GM12878 (cell line): ENCODE results near the gene ARHGEF6. TPM values are rescaled to one million over a fixed set of nuclear protein-coding genes. Genes with fewer than 3 reads are reported as not detected.
A peak's percentile ranks its signal among the peaks of the same experiment; 100 is the strongest.

ENCODE experiments used
- ATAC-seq: fragments of 200-7000 bp; cut with Tn5 transposase; 3 replicates; pipeline ENCODE4 v1.9.1; 2020; ENCODE audit warnings: mild to moderate bottlenecking, moderate library complexity
- BruUV-seq: library from RNA; stranded (reverse); fragments of 400-500 nt; replicated peaks from 2 replicates; lab custom pipeline; 2021; lab: Mats Ljungman, UMichigan
- CTCF ChIA-PET: fragments of 300-600 bp; sonication (Branson Sonifier 250); formaldehyde crosslinking; extraction: SDS; loops from one replicate; lab custom pipeline; 2021; ENCODE audit warnings: inconsistent platforms; lab: Yijun Ruan, JAX
- POLR2A ChIA-PET: fragments of 350-600 bp; formaldehyde crosslinking; extraction: SDS; loops from one replicate; lab custom pipeline; 2021; ENCODE audit warnings: inconsistent platforms; lab: Charles Lee
- RAD21 ChIA-PET: fragments of 300-600 bp; sonication (Branson Sonifier 250); formaldehyde crosslinking; loops from one replicate; lab custom pipeline; 2023; ENCODE audit warnings: antibody characterized with exemption; ENCODE audit not compliant: unreplicated experiment; lab: Charles Lee
- SMC1A ChIA-PET: fragments of 300-600 bp; sonication (Branson Sonifier 250); formaldehyde crosslinking; loops from one replicate; lab custom pipeline; 2023; ENCODE audit not compliant: unreplicated experiment, uncharacterized antibody; lab: Charles Lee
- DNase-seq: peaks from one replicate; pipeline ENCODE4 v3.0.0-alpha.2; 2011; ENCODE audit warnings: low read depth, low spot score
- FAIRE-seq: peaks from 3 replicates; lab custom pipeline; 2011; peaks lifted over from hg19 to GRCh38; lab: Jason Lieb, UNC
- H2AFZ ChIP-seq: 2 replicates; pipeline ENCODE4 v1.6.0; 2011; ENCODE audit warnings: low read depth, low read length, control low read depth; ENCODE audit not compliant: control insufficient read depth
- H3K27ac ChIP-seq: 2 replicates; pipeline ENCODE4 v1.5.1; 2011; ENCODE audit warnings: control low read depth; ENCODE audit not compliant: control insufficient read depth, insufficient read depth
- H3K27me3 ChIP-seq, 2 experiments: replicated peaks in 1 of 2; 2 replicates each; pipeline versions ENCODE4 v1.6.0 to v1.6.1; 2011; ENCODE audit warnings: low read length in 1 of 2; ENCODE audit not compliant: control insufficient read depth in 2 of 2, insufficient read depth in 2 of 2
- H3K36me3 ChIP-seq, 2 experiments: 2 replicates each; pipeline ENCODE4 v1.5.1; 2011; ENCODE audit warnings: low read length in 1 of 2; ENCODE audit not compliant: control insufficient read depth in 2 of 2, insufficient read depth in 2 of 2
- H3K4me1 ChIP-seq: 2 replicates; pipeline ENCODE4 v1.6.1; 2011; ENCODE audit warnings: mild to moderate bottlenecking, low read length, moderate library complexity, mixed read lengths; ENCODE audit not compliant: control insufficient read depth, insufficient read depth
- H3K4me2 ChIP-seq: 2 replicates; pipeline ENCODE4 v1.6.0; 2011; ENCODE audit warnings: control low read depth; ENCODE audit not compliant: control insufficient read depth, insufficient read depth
- H3K4me3 ChIP-seq: fragments of 200-600 bp; sonication (generic); 2 replicates; pipeline ENCODE4 v1.5.1; 2016
- H3K79me2 ChIP-seq: 2 replicates; pipeline ENCODE4 v1.6.0; 2011; ENCODE audit warnings: low read length; ENCODE audit not compliant: control insufficient read depth, insufficient read depth
- H3K9ac ChIP-seq: 2 replicates; pipeline ENCODE4 v1.8.0; 2011; ENCODE audit warnings: low read length, control low read depth, mixed read lengths; ENCODE audit not compliant: control insufficient read depth, insufficient read depth
- H3K9me3 ChIP-seq: replicated peaks from 3 replicates; pipeline ENCODE4 v1.5.1; 2011; ENCODE audit warnings: mild to moderate bottlenecking, low read length; ENCODE audit not compliant: control insufficient read depth, insufficient read depth
- H4K20me1 ChIP-seq: 2 replicates; pipeline ENCODE4 v1.6.0; 2011; ENCODE audit not compliant: control insufficient read depth, insufficient read depth
- CEBPB ChIP-seq, 2 experiments: fragments of 150-350 bp in 1 of 2; IDR thresholded peaks; 2 replicates each; pipeline ENCODE4 v1.6.1; 2012 to 2014; ENCODE audit warnings: low read depth in 2 of 2, low read length in 2 of 2, borderline replicate concordance in 1 of 2, inconsistent platforms in 1 of 2
- EGR1 ChIP-seq, 2 experiments: IDR thresholded peaks; 1 replicate in 1 of 2; 2 replicates in 1 of 2; pipeline ENCODE4 v1.6.1; 2011 to 2012; ENCODE audit warnings: low read depth in 2 of 2, low read length in 2 of 2, borderline replicate concordance in 1 of 2, mild to moderate bottlenecking in 1 of 2, moderate library complexity in 1 of 2
- FOXM1 ChIP-seq: IDR thresholded peaks from 2 replicates; pipeline ENCODE4 v1.6.1; 2012; ENCODE audit warnings: low read depth, mild to moderate bottlenecking, inconsistent platforms, low read length, moderate library complexity
- IKZF2 ChIP-seq, 2 experiments: fragments of 450-650 bp; IDR thresholded peaks; 2 replicates each; pipeline ENCODE4 v1.6.1; 2017; ENCODE audit warnings: mild to moderate bottlenecking in 2 of 2, moderate library complexity in 2 of 2
- MEF2B ChIP-seq: fragments of 450-650 bp; IDR thresholded peaks from 2 replicates; pipeline ENCODE4 v1.6.1; 2018; ENCODE audit warnings: mild to moderate bottlenecking, moderate library complexity; ENCODE audit not compliant: partially characterized antibody, poor library complexity, severe bottlenecking
- NFIC ChIP-seq: IDR thresholded peaks from 2 replicates; pipeline ENCODE4 v1.6.1; 2012; ENCODE audit warnings: low read depth, mild to moderate bottlenecking, inconsistent platforms, low read length, moderate library complexity
- POLR2A ChIP-seq: IDR thresholded peaks from 2 replicates; pipeline ENCODE4 v1.6.1; 2011; ENCODE audit warnings: low read depth, mild to moderate bottlenecking, low read length
- RB1 ChIP-seq: fragments of 450-650 bp; formaldehyde crosslinking; IDR thresholded peaks from 2 replicates; pipeline ENCODE4 v1.6.1; 2017; ENCODE audit warnings: mild to moderate bottlenecking, borderline replicate concordance
- RELA ChIP-seq: fragments of 450-650 bp; IDR thresholded peaks from 2 replicates; pipeline ENCODE4 v1.8.0; 2014; ENCODE audit warnings: borderline replicate concordance; ENCODE audit not compliant: partially characterized antibody
- RUNX3 ChIP-seq: IDR thresholded peaks from 2 replicates; pipeline ENCODE4 v1.6.1; 2012; ENCODE audit warnings: low read length, inconsistent platforms
- SMAD1 ChIP-seq: fragments of 450-650 bp; IDR thresholded peaks from 2 replicates; pipeline ENCODE4 v1.6.1; 2018; ENCODE audit warnings: mild to moderate bottlenecking, low read depth; ENCODE audit not compliant: partially characterized antibody
- SP1 ChIP-seq: IDR thresholded peaks from one replicate; pipeline ENCODE4 v1.6.1; 2011; ENCODE audit warnings: low read depth, low read length
- TCF7 ChIP-seq: IDR thresholded peaks from 2 replicates; pipeline ENCODE4 v1.6.1; 2014; ENCODE audit warnings: antibody characterized with exemption, borderline replicate concordance
- ZNF217 ChIP-seq: fragments of 450-650 bp; IDR thresholded peaks from 2 replicates; pipeline ENCODE4 v1.6.1; 2017; ENCODE audit warnings: antibody characterized with exemption, mild to moderate bottlenecking
- ZNF274 ChIP-seq: IDR thresholded peaks from one replicate; pipeline ENCODE4 v1.8.0; 2011; ENCODE audit not compliant: insufficient read length, insufficient read depth
- WGBS: methylation state at CpG from one replicate; pipeline ENCODE4 v1.1.6; 2016; ENCODE audit warnings: low lambda C conversion rate; ENCODE audit not compliant: insufficient replicate concordance, insufficient coverage; ENCODE audit errors: missing lambda C conversion rate; 5-methylcytosine and 5-hydroxymethylcytosine counted together
- in situ Hi-C: fragments of 300-500 bp; cut with MboI; formaldehyde crosslinking; loops from 9 replicates; pipeline ENCODE4 v1.14.3; 2018; ENCODE audit warnings: mixed read lengths
- intact Hi-C: fragments of 100-400 bp; cut with micrococcal nuclease; formaldehyde crosslinking; loops from one replicate; pipeline ENCODE4 v1.14.2; 2022; ENCODE audit not compliant: unreplicated experiment
- polyA plus RNA-seq, 11 experiments: library from polyadenylated mRNA; depleted of rRNA in 4 of 11; unstranded in 6 of 11; stranded (reverse) in 5 of 11; fragments of >200 nt; fragmentation: Nextera tagmentation in 4 of 11; fragmentation: Illumina TruSeq in 1 of 11; extraction: Ambion mirVana in 4 of 11; extraction: Trizol in 1 of 11; gene quantifications; 1 replicate in 1 of 11; 2 replicates in 10 of 11; pipeline versions ENCODE4 v1.2.1 to v1.2.3, GENCODE V29; 2011 to 2016; ENCODE audit warnings: inconsistent platforms in 2 of 11, missing spikeins in 2 of 11, low read depth in 1 of 11
- total RNA-seq, 4 experiments: library from RNA; depleted of rRNA in 3 of 4; stranded (reverse); fragments of >200 nt in 3 of 4; fragmentation: Illumina TruSeq in 1 of 4; extraction: Trizol in 1 of 4; gene quantifications; 2 replicates each; pipeline versions ENCODE4 v1.2.1 to v1.2.3, GENCODE V29; 2013 to 2021
- TF ChIP-seq, protein P1 (sequence below): fragments of 450-650 bp; IDR thresholded peaks from 2 replicates; pipeline ENCODE4 v1.6.1; 2016; ENCODE audit warnings: mild to moderate bottlenecking
- TF ChIP-seq, protein P2 (sequence below): IDR thresholded peaks from 2 replicates; pipeline ENCODE4 v1.6.1; 2011; ENCODE audit warnings: low read depth, mild to moderate bottlenecking, low read length, moderate library complexity, borderline replicate concordance; ENCODE audit errors: extremely low read depth
- TF ChIP-seq, protein P3 (sequence below): fragments of 450-650 bp; IDR thresholded peaks from 2 replicates; pipeline ENCODE4 v1.6.1; 2017; ENCODE audit warnings: mild to moderate bottlenecking, low read depth, inconsistent platforms; ENCODE audit not compliant: poor library complexity, severe bottlenecking
- TF ChIP-seq, protein P4 (sequence below): IDR thresholded peaks from 2 replicates; pipeline ENCODE4 v1.6.1; 2011; ENCODE audit warnings: low read depth, low read length, improper control_type of control experiment, borderline replicate concordance

The ARHGEF6 gene
- total and polyA plus RNA-seq, 10 of the 15 experiments (the other 5 are each of a cell fraction or from before 2014, with no cell fraction given) = 5.4 to 29.7 (median 18.0) TPM

DNA sequence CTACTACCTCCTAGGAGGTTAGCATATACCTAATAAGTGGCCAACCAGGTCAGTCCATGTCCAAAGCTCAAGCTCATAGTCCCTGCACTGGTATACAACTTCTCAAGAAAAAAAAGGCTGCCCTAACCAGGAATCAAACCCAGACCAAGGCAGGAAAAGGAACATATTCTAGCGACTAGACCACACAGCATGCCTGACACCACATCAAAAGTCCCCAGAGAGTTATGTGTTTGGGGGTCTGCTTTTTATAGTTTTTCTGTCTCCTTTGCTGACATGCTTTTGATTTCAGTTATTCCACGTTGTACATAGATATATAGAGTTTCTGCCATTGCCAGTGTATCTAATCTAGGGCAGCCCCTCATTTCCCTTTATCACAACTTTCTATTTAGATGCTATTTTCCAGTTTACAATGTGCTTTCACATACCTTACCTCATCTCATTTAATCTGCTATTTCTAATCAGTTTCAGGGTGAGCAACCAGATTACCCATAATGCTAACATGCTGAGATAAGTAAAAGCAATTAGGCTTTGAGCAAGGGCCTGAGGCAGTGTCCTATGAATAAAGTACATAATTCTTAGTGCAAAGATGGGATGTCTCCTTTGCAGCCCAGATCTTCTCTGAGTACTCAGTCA, 17.8 kb downstream of the ARHGEF6 start:
- no peak for FAIRE-seq
- TF ChIP-seq, protein P1, sequence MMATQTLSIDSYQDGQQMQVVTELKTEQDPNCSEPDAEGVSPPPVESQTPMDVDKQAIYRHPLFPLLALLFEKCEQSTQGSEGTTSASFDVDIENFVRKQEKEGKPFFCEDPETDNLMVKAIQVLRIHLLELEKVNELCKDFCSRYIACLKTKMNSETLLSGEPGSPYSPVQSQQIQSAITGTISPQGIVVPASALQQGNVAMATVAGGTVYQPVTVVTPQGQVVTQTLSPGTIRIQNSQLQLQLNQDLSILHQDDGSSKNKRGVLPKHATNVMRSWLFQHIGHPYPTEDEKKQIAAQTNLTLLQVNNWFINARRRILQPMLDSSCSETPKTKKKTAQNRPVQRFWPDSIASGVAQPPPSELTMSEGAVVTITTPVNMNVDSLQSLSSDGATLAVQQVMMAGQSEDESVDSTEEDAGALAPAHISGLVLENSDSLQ = no peak
- TF ChIP-seq EGR1 (IDR thresholded peaks at IDR 0.05; ENCODE audit: borderline replicate concordance in 1 of 2, low read depth in 2 of 2, low read length in 2 of 2) (no peak), RELA (no peak), MEF2B (peak; percentile 15), IKZF2 (IDR thresholded peaks at IDR 0.05) (no peak), RB1 (no peak), CEBPB (IDR thresholded peaks at IDR 0.05; ENCODE audit: borderline replicate concordance in 1 of 2, low read depth in 2 of 2, low read length in 2 of 2) (no peak), NFIC (0 out of 2 replicates have a peak, but pooled peaks have one; percentile 17), FOXM1 (no peak), SP1 (no peak), SMAD1 (no peak), POLR2A (no peak), TCF7 (peak; percentile 47; the same call in 1 of the 2 replicates), ZNF274 (no peak), RUNX3 (peak; percentile 63; the same call in 1 of the 2 replicates), ZNF217 (no peak)
- TF ChIP-seq, protein P2, sequence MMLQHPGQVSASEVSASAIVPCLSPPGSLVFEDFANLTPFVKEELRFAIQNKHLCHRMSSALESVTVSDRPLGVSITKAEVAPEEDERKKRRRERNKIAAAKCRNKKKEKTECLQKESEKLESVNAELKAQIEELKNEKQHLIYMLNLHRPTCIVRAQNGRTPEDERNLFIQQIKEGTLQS = no peak
- TF ChIP-seq, protein P3, sequence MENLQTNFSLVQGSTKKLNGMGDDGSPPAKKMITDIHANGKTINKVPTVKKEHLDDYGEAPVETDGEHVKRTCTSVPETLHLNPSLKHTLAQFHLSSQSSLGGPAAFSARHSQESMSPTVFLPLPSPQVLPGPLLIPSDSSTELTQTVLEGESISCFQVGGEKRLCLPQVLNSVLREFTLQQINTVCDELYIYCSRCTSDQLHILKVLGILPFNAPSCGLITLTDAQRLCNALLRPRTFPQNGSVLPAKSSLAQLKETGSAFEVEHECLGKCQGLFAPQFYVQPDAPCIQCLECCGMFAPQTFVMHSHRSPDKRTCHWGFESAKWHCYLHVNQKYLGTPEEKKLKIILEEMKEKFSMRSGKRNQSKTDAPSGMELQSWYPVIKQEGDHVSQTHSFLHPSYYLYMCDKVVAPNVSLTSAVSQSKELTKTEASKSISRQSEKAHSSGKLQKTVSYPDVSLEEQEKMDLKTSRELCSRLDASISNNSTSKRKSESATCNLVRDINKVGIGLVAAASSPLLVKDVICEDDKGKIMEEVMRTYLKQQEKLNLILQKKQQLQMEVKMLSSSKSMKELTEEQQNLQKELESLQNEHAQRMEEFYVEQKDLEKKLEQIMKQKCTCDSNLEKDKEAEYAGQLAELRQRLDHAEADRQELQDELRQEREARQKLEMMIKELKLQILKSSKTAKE = no peak
- TF ChIP-seq, protein P4, sequence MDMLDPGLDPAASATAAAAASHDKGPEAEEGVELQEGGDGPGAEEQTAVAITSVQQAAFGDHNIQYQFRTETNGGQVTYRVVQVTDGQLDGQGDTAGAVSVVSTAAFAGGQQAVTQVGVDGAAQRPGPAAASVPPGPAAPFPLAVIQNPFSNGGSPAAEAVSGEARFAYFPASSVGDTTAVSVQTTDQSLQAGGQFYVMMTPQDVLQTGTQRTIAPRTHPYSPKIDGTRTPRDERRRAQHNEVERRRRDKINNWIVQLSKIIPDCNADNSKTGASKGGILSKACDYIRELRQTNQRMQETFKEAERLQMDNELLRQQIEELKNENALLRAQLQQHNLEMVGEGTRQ = no peak

More for the DNA sequence above, 17.8 kb downstream of the ARHGEF6 start:
- no peak overlapping the region for H3K27ac ChIP-seq
- DNase-seq (no peak), ATAC-seq (no peak)
- 4% methylated on average over 2 of the region's 2 CpGs for WGBS
- H2AFZ ChIP-seq = no peak overlapping the region
- H3K79me2 ChIP-seq = no peaks in the 10 kb centered on the region
- no peaks in the 10 kb centered on the region for H3K27me3 ChIP-seq
- ChIA-PET SMC1A (interaction anchor here (1.1 kb wide), 1 partner anchor 51 kb away, joined by 3 read pairs; no protein-coding TSS in a partner anchor), RAD21 (no interaction called here), CTCF (no interaction called here), POLR2A (no interaction called here)
- H3K36me3 ChIP-seq = no peaks in the 10 kb centered on the region; a peak in 1 of 4 replicates
- no peaks in the 10 kb centered on the region for H4K20me1 ChIP-seq
- H3K9ac ChIP-seq = no peak overlapping the region
- intact Hi-C loops (no loop called here), in situ Hi-C loops (no loop called here)
- H3K4me3 ChIP-seq = no peak overlapping the region
- no TSS peak for BruUV-seq
- H3K4me1 ChIP-seq = peaks cover 10% of the 10 kb centered on the region
- H3K4me2 ChIP-seq = no peak overlapping the region
- no peaks in the 10 kb centered on the region; the same call in 2 of the 3 replicates for H3K9me3 ChIP-seq
